OCI-LY7 (cell line): Measurements from ENCODE around the gene AP1M2. TPM values are rescaled to one million over a fixed set of nuclear protein-coding genes. Genes with fewer than 3 reads are reported as not detected.

Experiments
- BruUV-seq: library from RNA; stranded (reverse); fragments of 400-500 nt; replicated peaks from 2 replicates; lab custom pipeline; 2021; lab: Mats Ljungman, UMichigan
- CTCF ChIA-PET: fragments of 300-600 bp; sonication (Branson Sonifier 250); formaldehyde crosslinking; loops from one replicate; lab custom pipeline; 2022; ENCODE audit warnings: antibody characterized with exemption; ENCODE audit not compliant: unreplicated experiment; lab: Charles Lee
- POLR2A ChIA-PET: fragments of 300-600 bp; sonication (Branson Sonifier 250); formaldehyde crosslinking; loops from one replicate; lab custom pipeline; 2022; ENCODE audit warnings: antibody characterized with exemption; lab: Charles Lee
- DNase-seq: peaks from one replicate; pipeline ENCODE4 v3.0.0-alpha.2; 2015; ENCODE audit warnings: low spot score
- H2AFZ ChIP-seq: fragments of 200-600 bp; sonication (generic), shearing (Covaris generic); 2 replicates; pipeline ENCODE4 v1.6.1; 2014; ENCODE audit warnings: mild to moderate bottlenecking, antibody characterized with exemption, low read length, moderate library complexity
- H3K27ac ChIP-seq: fragments of 200-600 bp; sonication (generic); 2 replicates; pipeline ENCODE4 v1.5.1; 2014; ENCODE audit warnings: mixed run types, low read depth, mild to moderate bottlenecking, moderate library complexity, low read length, inconsistent platforms; ENCODE audit not compliant: poor library complexity, severe bottlenecking
- H3K36me3 ChIP-seq: fragments of 200-600 bp; sonication (generic); 2 replicates; pipeline ENCODE4 v1.6.1; 2014; ENCODE audit warnings: mild to moderate bottlenecking, antibody characterized with exemption, low read length, moderate library complexity, mixed read lengths; ENCODE audit not compliant: insufficient read depth
- H3K4me1 ChIP-seq: fragments of 200-600 bp; sonication (generic); 2 replicates; pipeline ENCODE4 v1.5.1; 2014; ENCODE audit warnings: mild to moderate bottlenecking, low read length; ENCODE audit not compliant: insufficient read depth, poor library complexity, severe bottlenecking
- H3K4me2 ChIP-seq: fragments of 200-600 bp; sonication (generic); 2 replicates; pipeline ENCODE4 v1.6.1; 2014; ENCODE audit warnings: mild to moderate bottlenecking, low read length
- H3K4me3 ChIP-seq: fragments of 200-600 bp; sonication (generic); 2 replicates; pipeline ENCODE4 v1.5.1; 2014; ENCODE audit warnings: mild to moderate bottlenecking, low read depth, low read length; ENCODE audit not compliant: poor library complexity, severe bottlenecking
- H3K79me2 ChIP-seq: fragments of 200-600 bp; sonication (generic); 2 replicates; pipeline ENCODE4 v1.6.1; 2016; ENCODE audit warnings: low read depth, mild to moderate bottlenecking, low read length, moderate library complexity, mixed read lengths; ENCODE audit not compliant: insufficient read depth
- H3K9me2 ChIP-seq: fragments of 200-600 bp; sonication (generic); 2 replicates; pipeline ENCODE4 v1.6.1; 2016; ENCODE audit warnings: mild to moderate bottlenecking, low read length, mixed read lengths; ENCODE audit not compliant: insufficient read depth
- H3K9me3 ChIP-seq: fragments of 200-600 bp; sonication (generic); 2 replicates; pipeline ENCODE4 v1.6.1; 2014; ENCODE audit warnings: mild to moderate bottlenecking, mixed run types, low read length, mixed read lengths
- H4K20me1 ChIP-seq: fragments of 200-600 bp; sonication (generic); 2 replicates; pipeline ENCODE4 v1.6.1; 2014; ENCODE audit warnings: mild to moderate bottlenecking, antibody characterized with exemption, low read length, moderate library complexity, mixed read lengths; ENCODE audit not compliant: insufficient read depth
- EZH2phosphoT487 ChIP-seq: fragments of 200-600 bp; sonication (generic); IDR thresholded peaks from 2 replicates; pipeline ENCODE4 v1.6.1; 2018; ENCODE audit warnings: low read depth, borderline replicate concordance, mild to moderate bottlenecking, mixed run types, antibody characterized with exemption, low read length, moderate library complexity, mixed read lengths
- intact Hi-C: fragments of 100-400 bp; cut with micrococcal nuclease; formaldehyde crosslinking; loops from one replicate; pipeline ENCODE4 v1.10.0; 2022; ENCODE audit not compliant: unreplicated experiment
- total RNA-seq, 2 experiments: library from RNA; depleted of rRNA in 1 of 2; stranded (reverse); fragments of >200 nt in 1 of 2; shearing (Covaris generic) in 1 of 2; gene quantifications; 2 replicates each; pipeline ENCODE4 v1.2.3, GENCODE V29; 2014 to 2022
- TF ChIP-seq, protein P1 (sequence below): fragments of 200-600 bp; sonication (generic); conservative IDR thresholded peaks from 2 replicates; pipeline ENCODE4 v1.5.1; 2014; ENCODE audit warnings: mild to moderate bottlenecking, antibody characterized with exemption, low read length, moderate library complexity, mixed read lengths

Gene AP1M2
- total RNA-seq, 2 experiments from 2014 or later = 0.44 TPM; not detected in 1

DNA sequence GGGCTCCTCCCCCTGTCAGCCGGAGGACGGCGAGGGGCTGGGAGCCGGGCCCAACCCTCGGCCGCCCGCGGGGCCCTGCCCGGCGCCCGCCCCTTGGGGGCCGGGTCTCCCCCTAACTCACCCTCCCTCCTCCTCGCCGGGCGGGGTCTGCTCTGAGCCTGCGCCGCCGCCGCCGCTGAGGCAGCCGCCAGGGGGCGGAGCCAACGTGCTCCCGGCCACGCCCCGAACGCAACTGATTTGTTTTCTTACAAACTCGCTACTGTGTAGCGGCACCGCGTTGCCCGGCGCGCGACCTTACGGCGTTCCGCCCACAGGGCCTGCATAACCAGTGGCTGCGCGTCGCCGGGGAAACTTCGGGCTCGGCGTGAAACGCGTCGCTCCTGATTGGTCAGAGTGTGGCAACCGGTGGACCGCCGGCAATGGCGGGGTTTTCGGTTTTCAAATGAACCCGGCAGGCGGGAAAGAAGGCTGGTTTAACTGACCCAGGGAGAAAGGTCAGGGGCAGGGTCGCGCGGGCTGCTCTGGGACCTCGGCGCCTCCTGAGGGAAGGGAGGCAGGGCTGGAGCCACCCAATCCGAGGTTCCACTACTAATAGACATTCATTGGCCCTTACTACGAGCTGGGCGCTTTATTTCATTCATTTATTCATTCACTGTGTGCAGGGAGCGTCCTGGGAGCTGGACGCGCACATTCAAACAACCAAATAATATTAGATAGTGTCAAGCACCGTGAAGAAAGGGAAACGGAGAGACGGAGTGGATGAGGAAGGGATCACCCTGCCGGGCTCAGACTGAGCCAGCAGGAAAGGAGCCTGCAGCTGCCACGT lies 18.1 kb downstream of the AP1M2 start, which contains the start of gene CDKN2D:
CDKN2D (minus strand) TSS at position 154 of the 826 bp plus-strand sequence. CDS start 326 bp downstream, outside the sequence.
- H3K79me2 ChIP-seq = peaks cover 28% of the 10 kb centered on the region
- CTCF ChIA-PET = interaction anchor here (0.6 kb wide), 1 partner anchor 390 kb away, joined by 4 read pairs; no protein-coding TSS in a partner anchor
- no peaks in the 10 kb centered on the region for H3K9me2 ChIP-seq
- peak within 1 kb of the TSS; percentile 61; the same call in 1 of the 2 replicates for H2AFZ ChIP-seq
- H3K27ac ChIP-seq = peak within 1 kb of the TSS; percentile 95
- peak within 1 kb of the TSS; percentile 76 for H3K4me3 ChIP-seq
- intact Hi-C loops = loop anchor here (1.0 to 10.0 kb wide), 8 partner anchors 28 to 306 kb away; partner anchors contain the start of genes CARM1, ICAM3, ILF3 and RAVER1
- POLR2A ChIA-PET = interaction anchor here (0.5 to 1.7 kb wide), 2 partner anchors 123 to 132 kb away, joined by 3 to 9 read pairs; partner anchors contain the start of gene QTRT1
- no peak for TF ChIP-seq EZH2phosphoT487
- TF ChIP-seq, protein P1, sequence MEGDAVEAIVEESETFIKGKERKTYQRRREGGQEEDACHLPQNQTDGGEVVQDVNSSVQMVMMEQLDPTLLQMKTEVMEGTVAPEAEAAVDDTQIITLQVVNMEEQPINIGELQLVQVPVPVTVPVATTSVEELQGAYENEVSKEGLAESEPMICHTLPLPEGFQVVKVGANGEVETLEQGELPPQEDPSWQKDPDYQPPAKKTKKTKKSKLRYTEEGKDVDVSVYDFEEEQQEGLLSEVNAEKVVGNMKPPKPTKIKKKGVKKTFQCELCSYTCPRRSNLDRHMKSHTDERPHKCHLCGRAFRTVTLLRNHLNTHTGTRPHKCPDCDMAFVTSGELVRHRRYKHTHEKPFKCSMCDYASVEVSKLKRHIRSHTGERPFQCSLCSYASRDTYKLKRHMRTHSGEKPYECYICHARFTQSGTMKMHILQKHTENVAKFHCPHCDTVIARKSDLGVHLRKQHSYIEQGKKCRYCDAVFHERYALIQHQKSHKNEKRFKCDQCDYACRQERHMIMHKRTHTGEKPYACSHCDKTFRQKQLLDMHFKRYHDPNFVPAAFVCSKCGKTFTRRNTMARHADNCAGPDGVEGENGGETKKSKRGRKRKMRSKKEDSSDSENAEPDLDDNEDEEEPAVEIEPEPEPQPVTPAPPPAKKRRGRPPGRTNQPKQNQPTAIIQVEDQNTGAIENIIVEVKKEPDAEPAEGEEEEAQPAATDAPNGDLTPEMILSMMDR = no peak
- peaks cover 43% of the 10 kb centered on the region for H3K4me1 ChIP-seq
- peaks cover 7% of the 10 kb centered on the region; the same call in 1 of the 2 replicates for H3K36me3 ChIP-seq
- BruUV-seq = TSS peak; percentile 99
- peak; percentile 100 for DNase-seq
- H3K4me2 ChIP-seq = peak within 1 kb of the TSS; percentile 89
- no peaks in the 10 kb centered on the region for H4K20me1 ChIP-seq
- H3K9me3 ChIP-seq = no peaks in the 10 kb centered on the region

DNA sequence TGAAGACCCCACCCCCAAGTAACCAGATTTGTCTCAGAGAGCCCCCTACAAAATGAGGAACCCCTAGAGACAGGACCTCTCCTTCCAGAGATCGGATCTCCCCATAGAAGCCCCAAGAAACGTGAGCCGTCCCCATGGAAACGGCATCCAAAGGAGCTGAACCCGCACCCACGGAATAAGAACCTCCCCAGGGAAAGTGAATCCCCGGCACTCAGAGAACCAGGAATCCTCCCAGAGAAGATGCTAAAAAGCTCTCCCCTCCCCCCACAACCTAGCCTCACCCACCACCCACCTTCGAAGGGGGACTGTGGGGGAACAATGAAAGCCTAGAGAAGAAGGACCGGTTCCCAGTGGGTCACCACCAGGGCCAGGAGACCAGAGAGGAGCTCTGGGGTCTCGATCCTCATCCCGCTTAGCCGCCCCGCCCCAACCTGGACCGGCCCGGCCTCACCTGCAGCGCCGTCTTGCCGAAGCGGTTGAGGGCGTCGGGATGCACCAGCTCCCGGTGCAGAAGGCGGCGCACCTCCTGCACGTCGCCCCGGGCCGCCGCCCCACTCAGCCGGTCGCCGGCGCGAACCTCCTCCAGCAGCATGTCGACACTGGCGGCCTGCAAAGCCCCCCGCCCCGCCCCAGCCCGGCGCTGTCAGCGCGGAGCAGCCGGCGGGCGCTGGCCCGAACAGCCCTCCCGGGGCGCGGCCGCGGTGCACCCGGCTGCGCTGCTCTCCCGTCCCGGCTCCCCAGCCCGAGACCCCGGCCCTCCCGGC lies 18.9 kb downstream of the AP1M2 start:
- DNase-seq = peak; percentile 77
- ChIA-PET POLR2A (no interaction called here), CTCF (no interaction called here)
- Histone ChIP-seq H3K9me2 (no peaks in the 10 kb centered on the region), H3K79me2 (peaks cover 31% of the 10 kb centered on the region), H3K27ac (peak overlapping the region; percentile 95), H3K4me2 (peak overlapping the region; percentile 89), H3K4me1 (peaks cover 43% of the 10 kb centered on the region), H3K36me3 (peaks cover 12% of the 10 kb centered on the region), H3K4me3 (peak overlapping the region; percentile 76), H2AFZ (no peak overlapping the region), H3K9me3 (no peaks in the 10 kb centered on the region), H4K20me1 (no peaks in the 10 kb centered on the region)
- BruUV-seq = no TSS peak
- intact Hi-C loops = loop anchor here (2.0 to 10.0 kb wide), 6 partner anchors 84 to 307 kb away; partner anchors contain the start of genes CARM1, ICAM3, ILF3 and RAVER1
- TF ChIP-seq, protein P1 = 0 out of 2 replicates have a peak, but pooled peaks have one; percentile 16
- no peak for TF ChIP-seq EZH2phosphoT487
